Neuronal stem cell (in vitro differentiated cells): ENCODE results near the gene CD3D.

Experiments
- DNase-seq: peaks from one replicate; pipeline ENCODE4 v3.0.0-alpha.2; 2013; ENCODE audit warnings: low spot score
- H2AFZ ChIP-seq: one replicate; pipeline ENCODE4 v1.6.1; 2013; ENCODE audit warnings: mild to moderate bottlenecking, low read length, inconsistent platforms
- H2AK5ac ChIP-seq: 2 replicates; pipeline ENCODE4 v1.6.1; 2013; ENCODE audit warnings: low read depth, mild to moderate bottlenecking, inconsistent platforms, low read length, moderate library complexity, mixed read lengths
- H2BK120ac ChIP-seq: 2 replicates; pipeline ENCODE4 v1.6.1; 2013; ENCODE audit warnings: low read depth, mild to moderate bottlenecking, inconsistent platforms, low read length, moderate library complexity, mixed read lengths
- H2BK12ac ChIP-seq: one replicate; pipeline ENCODE4 v1.6.1; 2013; ENCODE audit warnings: low read length, inconsistent platforms
- H2BK15ac ChIP-seq: 2 replicates; pipeline ENCODE4 v1.6.1; 2013; ENCODE audit warnings: mild to moderate bottlenecking, low read length, inconsistent platforms, mixed read lengths
- H2BK5ac ChIP-seq: one replicate; pipeline ENCODE4 v1.6.1; 2013; ENCODE audit warnings: inconsistent platforms, mild to moderate bottlenecking, low read length, moderate library complexity
- H3K14ac ChIP-seq: one replicate; pipeline ENCODE4 v1.6.1; 2013; ENCODE audit warnings: low read length, inconsistent platforms
- H3K18ac ChIP-seq: 2 replicates; pipeline ENCODE4 v1.6.1; 2013; ENCODE audit warnings: low read length, inconsistent platforms
- H3K23ac ChIP-seq: 2 replicates; pipeline ENCODE4 v1.6.1; 2013; ENCODE audit warnings: low read depth, mild to moderate bottlenecking, mixed read lengths, low read length, inconsistent platforms; ENCODE audit not compliant: poor library complexity
- H3K27ac ChIP-seq: replicated peaks from 3 replicates; pipeline ENCODE4 v1.5.1; 2013; ENCODE audit warnings: low read length, inconsistent platforms
- H3K27me3 ChIP-seq, 3 experiments: 2 replicates each; pipeline ENCODE4 v1.6.1; 2013; ENCODE audit warnings: low read length in 3 of 3, mild to moderate bottlenecking in 2 of 3, inconsistent platforms in 1 of 3, low read depth in 1 of 3, mixed read lengths in 1 of 3, moderate library complexity in 1 of 3; ENCODE audit not compliant: control insufficient read depth in 3 of 3, insufficient read depth in 3 of 3
- H3K36me3 ChIP-seq, 2 donors: replicated peaks in 1 of 2; 2 replicates each; pipeline ENCODE4 v1.6.1; 2013; ENCODE audit warnings: low read length in 2 of 2; ENCODE audit not compliant: control insufficient read depth in 2 of 2, insufficient read depth in 2 of 2
- H3K4ac ChIP-seq: 2 replicates; pipeline ENCODE4 v1.6.1; 2013; ENCODE audit warnings: inconsistent platforms, mild to moderate bottlenecking, low read length, moderate library complexity
- H3K4me1 ChIP-seq, 2 donors: 1 replicate in 1 of 2; 2 replicates in 1 of 2; pipeline ENCODE4 v1.6.1; 2013; ENCODE audit warnings: low read length in 2 of 2, low read depth in 1 of 2; ENCODE audit not compliant: control insufficient read depth in 2 of 2, insufficient read depth in 1 of 2
- H3K4me2 ChIP-seq: one replicate; pipeline ENCODE4 v1.6.1; 2013; ENCODE audit warnings: mild to moderate bottlenecking, low read length, inconsistent platforms; ENCODE audit not compliant: insufficient read depth, poor library complexity, severe bottlenecking
- H3K4me3 ChIP-seq, 2 donors: 2 replicates each; pipeline ENCODE4 v1.5.1; 2013; ENCODE audit warnings: low read length in 2 of 2, mild to moderate bottlenecking in 2 of 2, inconsistent platforms in 1 of 2, moderate library complexity in 1 of 2
- H3K79me1 ChIP-seq: one replicate; pipeline ENCODE4 v1.6.1; 2013; ENCODE audit warnings: low read depth, mild to moderate bottlenecking, inconsistent platforms, low read length, moderate library complexity
- H3K9ac ChIP-seq: one replicate; pipeline ENCODE4 v1.6.1; 2013; ENCODE audit warnings: mild to moderate bottlenecking, low read depth, low read length, inconsistent platforms; ENCODE audit not compliant: poor library complexity
- H3K9me3 ChIP-seq, 2 donors: replicated peaks in 1 of 2; 2 replicates each; pipeline versions ENCODE3 to v1.6.1; 2013; ENCODE audit warnings: low read length in 2 of 2, mild to moderate bottlenecking in 2 of 2, inconsistent platforms in 1 of 2, low read depth in 1 of 2, mixed read lengths in 1 of 2, moderate library complexity in 1 of 2; ENCODE audit not compliant: control insufficient read depth in 2 of 2, insufficient read depth in 1 of 2
- H4K8ac ChIP-seq: one replicate; pipeline ENCODE4 v1.6.1; 2013; ENCODE audit warnings: low read depth, mild to moderate bottlenecking, inconsistent platforms, low read length, moderate library complexity
- H4K91ac ChIP-seq: one replicate; pipeline ENCODE4 v1.6.1; 2013; ENCODE audit warnings: low read length, low read depth, mild to moderate bottlenecking, inconsistent platforms; ENCODE audit not compliant: poor library complexity
- WGBS, 2 donors: extraction: QIAGEN DNeasy Blood & Tissue Kit; methylation state at CpG; one replicate each; pipeline ENCODE4 v1.1.7; 2013; ENCODE audit warnings: missing lambda C conversion rate in 2 of 2, mixed read lengths in 1 of 2; ENCODE audit not compliant: insufficient read length in 2 of 2, insufficient replicate concordance in 1 of 2; ENCODE audit errors: extremely low coverage in 2 of 2; 5-methylcytosine and 5-hydroxymethylcytosine counted together

The CD3D gene

DNA sequence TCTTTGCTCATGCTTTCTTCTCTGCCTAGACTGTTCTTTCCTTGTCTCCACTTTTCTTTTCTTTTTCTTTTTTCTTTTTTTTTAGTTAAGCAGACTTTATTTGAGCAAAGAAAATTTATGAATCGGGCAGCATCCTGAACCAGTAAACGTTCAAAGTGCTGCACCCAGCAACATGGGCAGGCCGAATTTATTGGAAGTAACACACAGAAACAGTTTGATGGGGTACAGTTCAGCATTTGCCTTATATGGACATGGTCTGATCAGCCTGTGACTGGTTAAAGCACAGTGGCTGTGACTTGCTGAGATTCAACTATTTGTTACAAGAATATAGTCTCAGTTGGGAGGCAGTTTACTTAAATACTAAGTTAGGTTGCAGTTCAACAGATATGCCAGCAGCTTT, 22.0 kb downstream of the CD3D start:
- Histone ChIP-seq H3K14ac (no peak overlapping the region), H3K36me3 (no peaks in the 10 kb centered on the region), H4K91ac (no peak overlapping the region)

DNA sequence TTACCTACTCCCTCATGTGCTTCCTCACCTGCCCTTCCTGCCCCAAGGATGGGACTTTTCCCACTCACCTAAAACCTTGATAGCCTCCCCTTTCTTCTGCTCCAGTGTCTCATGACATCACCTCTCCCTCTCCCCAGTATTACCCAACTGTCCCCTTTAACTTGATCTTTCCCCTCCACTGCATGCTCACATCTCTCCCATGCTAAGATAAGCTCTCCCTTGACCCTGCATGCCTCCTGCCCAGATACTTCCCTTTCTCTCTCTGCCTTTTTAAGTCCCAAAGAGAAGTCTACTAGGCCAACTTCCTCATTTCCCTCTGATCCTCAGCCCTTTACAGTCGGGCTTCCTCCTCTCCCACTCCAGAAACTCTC, 23.2 kb downstream of the CD3D start:
- H3K4me1 ChIP-seq, result peaks cover 0 to 18% of the 10 kb centered on the region in 2 donors
- H3K18ac ChIP-seq, result no peak overlapping the region
- no peak overlapping the region for H3K14ac ChIP-seq
- no peak overlapping the region for H2AK5ac ChIP-seq
- H3K27ac ChIP-seq, result no peak overlapping the region
- no peak overlapping the region for H3K4me3 ChIP-seq
- no peaks in the 10 kb centered on the region for H3K79me1 ChIP-seq
- peaks cover 0 to 4% of the 10 kb centered on the region in 2 donors for H3K9me3 ChIP-seq
- no peak overlapping the region for H2BK12ac ChIP-seq
- no peak overlapping the region for H2BK5ac ChIP-seq
- no peak overlapping the region for H3K4me2 ChIP-seq
- WGBS, 2 donors, result no CpG with 5 or more reads among the region's 1 CpG
- H3K36me3 ChIP-seq, result no peaks in the 10 kb centered on the region
- H2AFZ ChIP-seq, result no peak overlapping the region
- H4K8ac ChIP-seq, result no peak overlapping the region
- DNase-seq, result no peak
- H2BK120ac ChIP-seq, result no peak overlapping the region
- H2BK15ac ChIP-seq, result no peak overlapping the region
- H4K91ac ChIP-seq, result no peak overlapping the region
- no peak overlapping the region for H3K4ac ChIP-seq
- H3K23ac ChIP-seq, result no peak overlapping the region
- no peak overlapping the region for H3K9ac ChIP-seq
- H3K27me3 ChIP-seq, result peaks cover 0 to 11% (median 0%) of the 10 kb centered on the region in 3 experiments

More for the DNA sequence above, 22.0 kb downstream of the CD3D start:
- no peaks in the 10 kb centered on the region for H3K79me1 ChIP-seq
- no CpG with 5 or more reads among the region's 3 CpGs for WGBS, 2 donors
- H2BK12ac ChIP-seq, result no peak overlapping the region
- H2BK15ac ChIP-seq, result no peak overlapping the region
- no peak overlapping the region for H3K9ac ChIP-seq
- no peak overlapping the region for H2AK5ac ChIP-seq
- no peak for DNase-seq
- H3K27me3 ChIP-seq, result peaks cover 0 to 11% (median 0%) of the 10 kb centered on the region in 3 experiments
- H3K9me3 ChIP-seq, result peaks cover 0 to 4% of the 10 kb centered on the region in 2 donors
- H3K4me3 ChIP-seq, result no peak overlapping the region
- H2AFZ ChIP-seq, result no peak overlapping the region
- no peak overlapping the region for H3K4ac ChIP-seq
- no peak overlapping the region for H3K18ac ChIP-seq
- peaks cover 0 to 11% of the 10 kb centered on the region in 2 donors for H3K4me1 ChIP-seq
- no peak overlapping the region for H2BK5ac ChIP-seq
- no peak overlapping the region for H3K4me2 ChIP-seq
- no peak overlapping the region for H3K23ac ChIP-seq
- H3K27ac ChIP-seq, result no peak overlapping the region
- H4K8ac ChIP-seq, result no peak overlapping the region
- no peak overlapping the region for H2BK120ac ChIP-seq

GRCh38 chr11:118318581-118319336, 23.7 kb downstream of the CD3D start:
- H3K23ac ChIP-seq, result no peak overlapping the region
- no CpG with 5 or more reads among the region's 11 CpGs for WGBS, 2 donors

GRCh38 chr11:118318124-118318523, 24.4 kb downstream of the CD3D start:
- no peaks in the 10 kb centered on the region for H3K79me1 ChIP-seq
- H3K23ac ChIP-seq, result no peak overlapping the region
- H4K8ac ChIP-seq, result no peak overlapping the region
- H3K18ac ChIP-seq, result no peak overlapping the region
- no peaks in the 10 kb centered on the region for H3K36me3 ChIP-seq
- H3K14ac ChIP-seq, result no peak overlapping the region
- no peak overlapping the region for H3K27ac ChIP-seq
- H3K4me2 ChIP-seq, result no peak overlapping the region
- H2AK5ac ChIP-seq, result no peak overlapping the region
- peaks cover 0 to 17% (median 0%) of the 10 kb centered on the region in 3 experiments for H3K27me3 ChIP-seq
- H3K4me3 ChIP-seq, result no peak overlapping the region
- H3K4me1 ChIP-seq, result peaks cover 0 to 18% of the 10 kb centered on the region in 2 donors
- no peak overlapping the region for H2BK12ac ChIP-seq
- DNase-seq, result no peak
- no peak overlapping the region for H2AFZ ChIP-seq
- H3K9me3 ChIP-seq, result peaks cover 0 to 3% of the 10 kb centered on the region in 2 donors
- H3K9ac ChIP-seq, result no peak overlapping the region
- H2BK120ac ChIP-seq, result no peak overlapping the region
- H2BK5ac ChIP-seq, result no peak overlapping the region
- no CpG with 5 or more reads among the region's 4 CpGs for WGBS, 2 donors
- H3K4ac ChIP-seq, result no peak overlapping the region
- no peak overlapping the region for H4K91ac ChIP-seq
- no peak overlapping the region for H2BK15ac ChIP-seq

More at GRCh38 chr11:118318581-118319336, 23.7 kb downstream of the CD3D start:
- Histone ChIP-seq H3K9me3 (peaks cover 0 to 3% of the 10 kb centered on the region in 2 donors), H3K18ac (no peak overlapping the region), H2BK12ac (peak overlapping the region; percentile 51), H3K4me3 (no peak overlapping the region), H3K36me3 (no peaks in the 10 kb centered on the region), H3K27ac (no peak overlapping the region), H2AK5ac (no peak overlapping the region), H2BK5ac (no peak overlapping the region), H2BK120ac (no peak overlapping the region), H2BK15ac (no peak overlapping the region), H3K4ac (no peak overlapping the region), H3K14ac (no peak overlapping the region), H4K8ac (no peak overlapping the region), H3K9ac (no peak overlapping the region), H3K4me2 (no peak overlapping the region), H4K91ac (no peak overlapping the region), H3K27me3 (peaks cover 0 to 14% (median 0%) of the 10 kb centered on the region in 3 experiments), H3K79me1 (no peaks in the 10 kb centered on the region), H2AFZ (no peak overlapping the region), H3K4me1 (peaks cover 0 to 18% of the 10 kb centered on the region in 2 donors)
- no peak for DNase-seq
